Uterus (tissue), 4 donors: ENCODE results near the gene RNF113B. TPM values are rescaled to one million over a fixed set of nuclear protein-coding genes. Genes with fewer than 3 reads are reported as not detected.

Source experiments
- DNase-seq, 2 donors: peaks; one replicate each; pipeline ENCODE4 v3.0.0-alpha.2; 2019 to 2020
- H3K27ac ChIP-seq, 2 donors: fragments of 200-600 bp; sonication (generic); 1 replicate in 1 of 2; 2 replicates in 1 of 2; pipeline ENCODE4 v1.5.1; 2016 to 2018
- H3K27me3 ChIP-seq, 2 donors: fragments of 200-600 bp; sonication (generic); one replicate each; pipeline ENCODE4 v1.5.1; 2018 to 2019; ENCODE audit warnings: control low read depth in 1 of 2
- H3K36me3 ChIP-seq, 2 donors: fragments of 200-600 bp; sonication (generic); one replicate each; pipeline ENCODE4 v1.5.1; 2019; ENCODE audit warnings: control low read depth in 1 of 2
- H3K4me1 ChIP-seq, 2 donors: fragments of 200-600 bp; sonication (generic); one replicate each; pipeline ENCODE4 v1.5.1; 2018 to 2019; ENCODE audit warnings: control low read depth in 1 of 2
- H3K4me3 ChIP-seq, 2 donors: fragments of 200-600 bp; sonication (generic); 1 replicate in 1 of 2; 2 replicates in 1 of 2; pipeline ENCODE4 v1.5.1; 2018 to 2019; ENCODE audit warnings: mild to moderate bottlenecking in 1 of 2
- H3K9me3 ChIP-seq, 2 donors: fragments of 200-600 bp; sonication (generic); one replicate each; pipeline ENCODE4 v1.5.1; 2019; ENCODE audit warnings: control low read depth in 1 of 2
- CTCF ChIP-seq, 4 experiments: fragments of 200-600 bp in 2 of 4; fragments of 450-650 bp in 2 of 4; sonication (generic) in 2 of 4; IDR thresholded peaks; one replicate each; pipeline ENCODE4 v1.5.1; 2016 to 2019; ENCODE audit warnings: antibody characterized with exemption in 4 of 4, mild to moderate bottlenecking in 2 of 4, moderate library complexity in 1 of 4
- POLR2A ChIP-seq, 2 donors: fragments of 450-650 bp; IDR thresholded peaks; one replicate each; pipeline ENCODE4 v1.6.1; 2016; ENCODE audit warnings: antibody characterized with exemption in 2 of 2, mild to moderate bottlenecking in 1 of 2, moderate library complexity in 1 of 2
- intact Hi-C: fragments of 100-400 bp; cut with DNase I; formaldehyde crosslinking; loops from one replicate; pipeline ENCODE4 v1.15.1; 2023; ENCODE audit warnings: low total_unique reads
- total RNA-seq, 4 donors: library from RNA; depleted of rRNA in 3 of 4; stranded (reverse); fragments of >200 nt in 3 of 4; gene quantifications; one replicate each; pipeline versions ENCODE4 v1.1.0 to v1.2.4, GENCODE V29; 2014 to 2023
- donor health status: DM: yes; HTN: yes; CAD: no.

The RNF113B gene
- total RNA-seq, 4 donors from 2014 or later: not detected

- TF ChIP-seq POLR2A (IDR thresholded peaks at IDR 0.05): no peak
- TF ChIP-seq CTCF (IDR thresholded peaks at IDR 0.05): no peak
- Histone ChIP-seq H3K27ac (no peak overlapping the region), H3K4me3 (no peak overlapping the region), H3K9me3 (no peaks in the 10 kb centered on the region), H3K36me3 (no peaks in the 10 kb centered on the region), H3K4me1 (peaks cover 0 to 5% of the 10 kb centered on the region in 2 donors), H3K27me3 (no peaks in the 10 kb centered on the region)
- DNase-seq: no peak
- intact Hi-C loops: no loop called here
Observed at GRCh38 chr13:98195054-98195791, 18.2 kb upstream of the RNF113B start.

- no peak overlapping the region for H3K27ac ChIP-seq
- H3K4me3 ChIP-seq: no peak overlapping the region
- H3K36me3 ChIP-seq: no peaks in the 10 kb centered on the region
- no peaks in the 10 kb centered on the region for H3K9me3 ChIP-seq
- peaks cover 0 to 11% of the 10 kb centered on the region in 2 donors for H3K4me1 ChIP-seq
- no peak for TF ChIP-seq CTCF (IDR thresholded peaks at IDR 0.05)
- no peak for TF ChIP-seq POLR2A (IDR thresholded peaks at IDR 0.05)
- intact Hi-C loops: no loop called here
- no peaks in the 10 kb centered on the region for H3K27me3 ChIP-seq
- DNase-seq: no peak
Observed at GRCh38 chr13:98192008-98192407, 14.9 kb upstream of the RNF113B start.

- H3K36me3 ChIP-seq: no peaks in the 10 kb centered on the region
- H3K4me1 ChIP-seq: peaks cover 0 to 11% of the 10 kb centered on the region in 2 donors
- no peak overlapping the region for H3K4me3 ChIP-seq
- H3K27ac ChIP-seq: no peak overlapping the region
- intact Hi-C loops: no loop called here
- no peak for DNase-seq
- no peaks in the 10 kb centered on the region for H3K9me3 ChIP-seq
- TF ChIP-seq POLR2A (IDR thresholded peaks at IDR 0.05) (no peak), CTCF (IDR thresholded peaks at IDR 0.05) (no peak)
- H3K27me3 ChIP-seq: no peaks in the 10 kb centered on the region
Observed at GRCh38 chr13:98190889-98191444, 13.9 kb upstream of the RNF113B start.

GRCh38 chr13:98189841-98190505 lies 12.9 kb upstream of the RNF113B start:
- peaks cover 0 to 11% of the 10 kb centered on the region in 2 donors for H3K4me1 ChIP-seq
- no peaks in the 10 kb centered on the region for H3K9me3 ChIP-seq
- intact Hi-C loops: no loop called here
- H3K27ac ChIP-seq: no peak overlapping the region
- H3K36me3 ChIP-seq: no peaks in the 10 kb centered on the region
- no peak overlapping the region for H3K4me3 ChIP-seq
- no peak for TF ChIP-seq CTCF (IDR thresholded peaks at IDR 0.05)
- TF ChIP-seq POLR2A (IDR thresholded peaks at IDR 0.05): no peak
- no peak for DNase-seq
- no peaks in the 10 kb centered on the region for H3K27me3 ChIP-seq
